ENCODE data around the gene VPS51.

DNA sequence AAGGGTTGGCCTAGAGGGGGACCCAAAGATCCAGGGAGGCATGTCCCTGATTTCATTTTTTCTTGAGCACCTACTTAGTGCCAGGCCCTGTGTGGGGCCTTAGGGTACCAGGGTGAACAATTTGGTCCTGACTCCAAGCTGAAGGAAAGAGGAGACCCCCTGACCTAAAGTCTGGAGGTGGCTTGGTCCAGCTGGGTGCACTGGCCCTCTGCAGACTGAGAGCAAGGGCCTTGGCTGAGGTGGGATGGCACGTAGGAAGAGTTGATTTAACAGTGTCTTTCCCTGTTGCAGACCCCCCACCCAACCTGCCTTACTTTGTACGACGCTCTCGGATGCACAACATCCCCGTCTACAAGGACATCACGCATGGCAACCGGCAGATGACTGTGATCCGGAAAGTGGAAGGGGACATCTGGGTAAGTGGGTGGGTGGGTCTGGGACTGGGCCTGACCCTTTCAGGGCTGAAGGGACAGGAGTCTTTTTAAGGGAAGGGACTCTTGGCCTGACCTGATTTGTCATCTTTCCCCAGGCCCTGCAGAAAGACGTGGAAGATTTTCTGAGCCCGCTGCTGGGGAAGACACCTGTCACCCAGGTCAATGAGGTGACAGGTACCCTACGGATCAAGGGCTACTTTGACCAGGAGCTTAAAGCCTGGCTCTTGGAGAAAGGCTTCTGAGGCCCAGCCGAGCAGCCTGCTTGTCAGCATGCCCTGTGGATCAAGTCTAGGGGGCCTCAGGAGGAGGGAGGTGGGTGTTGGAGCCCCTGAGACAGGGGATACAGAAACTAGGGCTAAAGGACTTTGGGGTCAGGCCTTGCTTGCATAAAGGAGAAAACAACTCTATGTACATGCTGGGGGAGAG, 29.4 kb downstream of the VPS51 start:
- TF ChIP-seq CTCF (IDR thresholded peaks at IDR 0.05; ENCODE audit: low read depth, low read length) (no peak), EZH2phosphoT487 (IDR thresholded peaks at IDR 0.05; ENCODE audit: low read depth) (no peak)

Data from OCI-LY3 (cell line).